HepG2 (cell line): ENCODE results near the gene FHIT. TPM values are rescaled to one million over a fixed set of nuclear protein-coding genes. Genes with fewer than 3 reads are reported as not detected.

ENCODE experiments used
- GFI1 ChIP-seq: sonication (generic); formaldehyde crosslinking; IDR thresholded peaks from 2 replicates; pipeline ENCODE4 v1.5.0; 2020; ENCODE audit warnings: missing genetic modification reagents, mild to moderate bottlenecking, borderline replicate concordance
- HNF1A ChIP-seq, 2 experiments: sonication (generic) in 1 of 2; formaldehyde crosslinking in 1 of 2; IDR thresholded peaks; 2 replicates each; pipeline versions ENCODE4 v1.4.0 to v1.6.1; 2016 to 2020; ENCODE audit warnings: borderline replicate concordance in 1 of 2, low read depth in 1 of 2, mild to moderate bottlenecking in 1 of 2, missing genetic modification reagents in 1 of 2
- LCORL ChIP-seq, 2 experiments: fragments of 450-650 bp in 1 of 2; sonication (generic) in 1 of 2; formaldehyde crosslinking in 1 of 2; IDR thresholded peaks; 2 replicates each; pipeline versions ENCODE4 v1.5.0 to v1.6.1; 2017 to 2020; ENCODE audit warnings: antibody characterized with exemption in 1 of 2, missing genetic modification reagents in 1 of 2
- MATR3 ChIP-seq: sonication (generic); formaldehyde crosslinking; IDR thresholded peaks from 2 replicates; pipeline ENCODE4 v1.4.0; 2020; ENCODE audit warnings: missing genetic modification reagents
- MEIS1 ChIP-seq: sonication (generic); formaldehyde crosslinking; IDR thresholded peaks from 2 replicates; pipeline ENCODE4 v1.9.0; 2021; ENCODE audit warnings: mild to moderate bottlenecking, missing genetic modification reagents, moderate library complexity, borderline replicate concordance
- MEIS2 ChIP-seq: sonication (generic); formaldehyde crosslinking; IDR thresholded peaks from 2 replicates; pipeline ENCODE4 v1.9.0; 2021; ENCODE audit warnings: mild to moderate bottlenecking, missing genetic modification reagents
- NCOA2 ChIP-seq: sonication (generic); formaldehyde crosslinking; IDR thresholded peaks from 2 replicates; pipeline ENCODE4 v1.8.0; 2022; ENCODE audit warnings: inconsistent platforms
- NFIC ChIP-seq: IDR thresholded peaks from 2 replicates; pipeline ENCODE4 v1.6.1; 2012; ENCODE audit warnings: mild to moderate bottlenecking, low read length, inconsistent platforms
- PAF1 ChIP-seq: IDR thresholded peaks from 2 replicates; pipeline ENCODE4 v1.6.1; 2016; ENCODE audit warnings: missing genetic modification reagents, missing compliant biosample characterization
- RAD51 ChIP-seq: fragments of 450-650 bp; IDR thresholded peaks from 2 replicates; pipeline ENCODE4 v1.6.1; 2016; ENCODE audit warnings: borderline replicate concordance
- RBM39 ChIP-seq: fragments of 200-400 bp; formaldehyde crosslinking; IDR thresholded peaks from one replicate; pipeline ENCODE4 v1.6.1; 2018; ENCODE audit warnings: antibody characterized with exemption, mild to moderate bottlenecking, low read depth, low read length; ENCODE audit not compliant: poor library complexity, severe bottlenecking
- SNRNP70 ChIP-seq: fragments of 200-400 bp; formaldehyde crosslinking; IDR thresholded peaks from 2 replicates; pipeline ENCODE4 v1.6.1; 2017; ENCODE audit warnings: mild to moderate bottlenecking, low read depth, low read length, moderate library complexity
- SRY ChIP-seq: sonication (generic); formaldehyde crosslinking; IDR thresholded peaks from 2 replicates; pipeline ENCODE4 v1.8.0; 2022; ENCODE audit warnings: mild to moderate bottlenecking, missing genetic modification reagents
- STAT5B ChIP-seq: sonication (generic); formaldehyde crosslinking; IDR thresholded peaks from 2 replicates; pipeline ENCODE4 v1.4.0; 2020; ENCODE audit warnings: missing genetic modification reagents
- TEAD2 ChIP-seq: sonication (generic); formaldehyde crosslinking; IDR thresholded peaks from 2 replicates; pipeline ENCODE4 v1.9.0; 2021; ENCODE audit warnings: missing genetic modification reagents
- U2AF1 ChIP-seq: fragments of 200-400 bp; formaldehyde crosslinking; optimal IDR thresholded peaks from 2 replicates; pipeline ENCODE3; 2017; ENCODE audit warnings: mild to moderate bottlenecking, low read depth, low read length
- YY1 ChIP-seq: IDR thresholded peaks from 2 replicates; pipeline ENCODE4 v1.6.1; 2011; ENCODE audit warnings: low read length, low read depth, moderate library complexity, mild to moderate bottlenecking; ENCODE audit not compliant: insufficient read depth, insufficient replicate concordance
- ZBTB20 ChIP-seq: sonication (generic); formaldehyde crosslinking; IDR thresholded peaks from 2 replicates; pipeline ENCODE4 v1.8.1; 2023; ENCODE audit warnings: missing genetic modification reagents, low read depth, mild to moderate bottlenecking, borderline replicate concordance
- ZNF180 ChIP-seq: sonication (generic); formaldehyde crosslinking; IDR thresholded peaks from 2 replicates; pipeline ENCODE4 v1.4.0; 2020; ENCODE audit warnings: low read depth, missing genetic modification reagents, borderline replicate concordance
- ZNF253 ChIP-seq: sonication (generic); formaldehyde crosslinking; IDR thresholded peaks from 2 replicates; pipeline ENCODE4 v1.8.0; 2022; ENCODE audit warnings: mild to moderate bottlenecking, missing genetic modification reagents, borderline replicate concordance
- ZNF326 ChIP-seq: sonication (generic); formaldehyde crosslinking; IDR thresholded peaks from 2 replicates; pipeline ENCODE4 v1.4.0; 2020; ENCODE audit warnings: missing genetic modification reagents, borderline replicate concordance
- ZNF549 ChIP-seq: sonication (generic); formaldehyde crosslinking; IDR thresholded peaks from 2 replicates; pipeline ENCODE4 v1.5.0; 2020; ENCODE audit warnings: missing genetic modification reagents
- ZNF574 ChIP-seq: sonication (generic); formaldehyde crosslinking; IDR thresholded peaks from 2 replicates; pipeline ENCODE4 v1.4.0; 2020; ENCODE audit warnings: missing genetic modification reagents
- polyA plus RNA-seq, 8 experiments: library from polyadenylated mRNA; depleted of rRNA in 3 of 8; stranded (reverse) in 7 of 8; unstranded in 1 of 8; fragments of >200 nt; fragmentation: Illumina TruSeq in 4 of 8; extraction: Trizol in 4 of 8; gene quantifications; 2 replicates each; pipeline versions ENCODE4 v1.2.1 to v1.2.3, GENCODE V29; 2011 to 2016; ENCODE audit warnings: low read depth in 4 of 8, missing spikeins in 1 of 8, mixed read lengths in 1 of 8; ENCODE audit not compliant: insufficient read depth in 1 of 8
- total RNA-seq, 5 experiments: library from RNA; depleted of rRNA; stranded (reverse); fragments of >200 nt; fragmentation: Illumina TruSeq; extraction: Trizol; gene quantifications; 2 replicates each; pipeline ENCODE4 v1.2.3, GENCODE V29; 2016; ENCODE audit warnings: low read depth in 1 of 5
- TF ChIP-seq, protein P1 (sequence below): IDR thresholded peaks from 2 replicates; pipeline ENCODE4 v1.6.1; 2016

FHIT gene
- total and polyA plus RNA-seq, 2 of the 13 experiments (the other 11 are each of a cell fraction or from before 2014, with no cell fraction given) = 4.0 to 4.6 TPM

DNA sequence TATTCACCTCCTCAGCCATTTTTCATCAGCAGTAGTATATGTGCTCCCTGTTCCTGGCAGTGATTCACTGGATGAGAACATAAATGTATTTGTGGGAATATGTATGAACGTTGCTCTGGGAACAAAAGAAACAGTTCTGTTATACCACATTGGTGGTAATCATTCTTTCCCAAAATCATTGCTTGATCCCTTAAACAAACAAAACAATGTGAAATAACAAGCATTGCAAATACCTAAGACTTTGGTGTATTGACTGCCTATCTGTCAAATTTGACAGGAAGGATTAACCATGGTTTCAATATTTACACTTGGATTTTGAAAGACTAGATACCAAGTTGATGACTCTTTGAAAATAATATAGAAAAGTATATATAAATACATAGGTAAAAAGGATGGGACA is 284.1 kb downstream of the FHIT start (continued):
- TF ChIP-seq HNF1A (IDR thresholded peaks at IDR 0.05; ENCODE audit: low read depth) = peak; percentile 64; the same call in 1 of the 2 replicates
- no peak for TF ChIP-seq HNF1A (CRISPR knock-in tag; IDR thresholded peaks at IDR 0.05; ENCODE audit: borderline replicate concordance)
- no peak for TF ChIP-seq TEAD2
- peak; percentile 58; the same call in 1 of the 2 replicates for TF ChIP-seq MEIS1 (CRISPR knock-in tag)
- TF ChIP-seq ZNF326 (CRISPR knock-in tag) = no peak
- peak; percentile 55; the same call in 1 of the 2 replicates for TF ChIP-seq LCORL (IDR thresholded peaks at IDR 0.05)
- no peak for TF ChIP-seq LCORL (CRISPR knock-in tag; IDR thresholded peaks at IDR 0.05)
- TF ChIP-seq SRY (CRISPR knock-in tag) = no peak
- TF ChIP-seq NFIC = peak; percentile 90
- TF ChIP-seq YY1 = no peak
- TF ChIP-seq STAT5B (CRISPR knock-in tag) = no peak
- no peak for TF ChIP-seq ZNF574 (CRISPR knock-in tag)
- TF ChIP-seq MEIS2 (CRISPR knock-in tag) = peak; percentile 90; the same call in 1 of the 2 replicates
- TF ChIP-seq, protein P1, sequence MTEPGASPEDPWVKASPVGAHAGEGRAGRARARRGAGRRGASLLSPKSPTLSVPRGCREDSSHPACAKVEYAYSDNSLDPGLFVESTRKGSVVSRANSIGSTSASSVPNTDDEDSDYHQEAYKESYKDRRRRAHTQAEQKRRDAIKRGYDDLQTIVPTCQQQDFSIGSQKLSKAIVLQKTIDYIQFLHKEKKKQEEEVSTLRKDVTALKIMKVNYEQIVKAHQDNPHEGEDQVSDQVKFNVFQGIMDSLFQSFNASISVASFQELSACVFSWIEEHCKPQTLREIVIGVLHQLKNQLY (CRISPR knock-in tag) = peak; percentile 48; the same call in 1 of the 2 replicates
- TF ChIP-seq GFI1 (CRISPR knock-in tag) = peak; percentile 92
- no peak for TF ChIP-seq SNRNP70
- no peak for TF ChIP-seq ZNF549 (CRISPR knock-in tag)
- TF ChIP-seq ZNF253 (CRISPR knock-in tag) = no peak
- peak; percentile 96 for TF ChIP-seq NCOA2 (CRISPR knock-in tag)
- TF ChIP-seq MATR3 = no peak
- TF ChIP-seq RAD51 = no peak
- TF ChIP-seq ZNF180 (CRISPR knock-in tag) = no peak
- TF ChIP-seq RBM39 = no peak
- TF ChIP-seq PAF1 = no peak
- TF ChIP-seq U2AF1 = no peak
- no peak for TF ChIP-seq ZBTB20
